ENCODE measurements around the gene FOXJ2. TPM values are rescaled to one million over a fixed set of nuclear protein-coding genes. Genes with fewer than 3 reads are reported as not detected.
A peak's percentile ranks its signal among the peaks of the same experiment; 100 is the strongest.
"Not testable (repeated sequence)": the region's sequence is repeated elsewhere in the genome, so short reads cannot be mapped to it uniquely, and the experiment has no call there.

FOXJ2 gene
- total RNA-seq, 8 experiments from 2014 or later: 4.5 to 12.8 (median 7.9) TPM

DNA sequence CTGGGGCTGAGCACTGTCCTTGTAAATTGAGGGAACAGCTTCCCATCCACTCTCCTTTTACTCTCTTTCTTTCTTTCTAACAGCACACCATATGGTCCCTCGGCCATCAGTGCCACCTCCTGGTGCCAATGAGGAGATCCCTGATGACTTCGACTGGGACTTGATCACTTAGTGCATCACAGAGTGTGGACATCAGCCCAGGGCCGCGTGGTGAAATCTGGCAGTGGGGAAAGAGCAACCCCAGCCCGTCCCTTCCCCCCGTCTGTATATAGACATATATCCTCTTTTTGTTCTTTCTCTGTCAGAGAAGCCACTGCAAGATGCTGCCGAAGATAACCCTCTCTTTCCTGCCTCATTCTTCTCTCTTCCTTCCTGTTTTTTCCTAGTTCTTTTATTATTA lies 20.2 kb downstream of the FOXJ2 start:
- no peaks in the 10 kb centered on the region for H3K4me1 ChIP-seq (replicated peaks in 1 of 2)
- in situ Hi-C loops (cut with MboI; ENCODE audit: low pct_unique_long_range_greater_than_20kb in 2 of 9, low sequenced_read_pairs in 9 of 9, unreplicated experiment in 9 of 9): no loop called here
- 73 to 100% (median 90%) methylated on average over 1 to 5 of the region's 7 CpGs; no CpG with 5 or more reads in 1 of the 10 experiments for WGBS, 10 experiments
- H3K27ac ChIP-seq: no peak overlapping the region
- no peak for ATAC-seq (replicated peaks in 6 of 8)
- H3K4me3 ChIP-seq: no peak overlapping the region

DNA sequence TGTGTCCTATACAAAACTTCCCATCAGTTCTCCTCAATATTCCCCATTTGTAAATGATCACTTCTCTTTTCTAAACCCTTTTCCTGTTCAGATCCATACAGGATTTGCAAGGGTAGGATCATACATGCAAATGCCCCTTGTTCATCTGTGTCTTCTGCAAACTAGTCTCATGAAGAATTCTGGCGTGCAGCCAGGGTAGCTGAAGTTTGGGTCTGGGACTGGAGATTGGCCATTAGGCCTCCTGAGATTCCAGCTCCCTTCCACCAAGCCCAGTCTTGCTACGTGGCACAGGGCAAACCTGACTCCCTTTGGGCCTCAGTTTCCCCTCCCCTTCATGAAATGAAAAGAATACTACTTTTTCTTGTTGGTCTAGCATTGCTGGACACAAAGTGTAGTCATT lies 22.3 kb downstream of the FOXJ2 start:
- H3K4me1 ChIP-seq (replicated peaks in 1 of 2): no peaks in the 10 kb centered on the region
- H3K4me3 ChIP-seq: no peak overlapping the region
- in situ Hi-C loops (cut with MboI; ENCODE audit: low pct_unique_long_range_greater_than_20kb in 2 of 9, low sequenced_read_pairs in 9 of 9, unreplicated experiment in 9 of 9): no loop called here
- H3K27ac ChIP-seq: no peak overlapping the region
- 75 to 100% (median 88%) methylated on average over 1 to 2 of the region's 2 CpGs; no CpG with 5 or more reads in 6 of the 10 experiments for WGBS, 10 experiments
- ATAC-seq (replicated peaks in 6 of 8): no peak

DNA sequence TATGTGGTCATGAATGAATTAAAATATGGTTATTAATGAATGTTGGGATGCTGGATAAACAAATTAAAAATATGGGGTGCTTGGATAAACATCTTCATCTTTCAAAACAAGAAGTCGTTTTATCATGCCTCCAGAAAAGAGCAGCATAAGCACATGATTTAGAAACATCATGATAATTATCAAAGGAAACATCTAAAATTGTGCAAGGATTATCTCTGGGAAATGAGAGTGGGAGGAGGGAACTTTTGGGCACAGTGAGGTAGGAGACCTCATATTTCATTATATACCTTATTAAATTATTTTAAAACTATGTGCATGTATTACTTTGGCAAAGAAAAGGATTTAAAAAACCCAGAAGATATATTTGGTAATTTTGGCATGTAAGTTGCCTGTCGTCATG lies 24.8 kb downstream of the FOXJ2 start:
- Histone ChIP-seq H3K27ac (no peak overlapping the region), H3K4me1 (replicated peaks in 1 of 2) (no peaks in the 10 kb centered on the region), H3K4me3 (no peak overlapping the region)
- in situ Hi-C loops (cut with MboI; ENCODE audit: low pct_unique_long_range_greater_than_20kb in 2 of 9, low sequenced_read_pairs in 9 of 9, unreplicated experiment in 9 of 9): no loop called here
- ATAC-seq (replicated peaks in 6 of 8): no peak
- whole genome bisulfite sequencing, 10 experiments: 27 to 100% (median 75%) methylated on average over 1 to 2 of the region's 2 CpGs; no CpG with 5 or more reads in 1 of the 10 experiments

DNA sequence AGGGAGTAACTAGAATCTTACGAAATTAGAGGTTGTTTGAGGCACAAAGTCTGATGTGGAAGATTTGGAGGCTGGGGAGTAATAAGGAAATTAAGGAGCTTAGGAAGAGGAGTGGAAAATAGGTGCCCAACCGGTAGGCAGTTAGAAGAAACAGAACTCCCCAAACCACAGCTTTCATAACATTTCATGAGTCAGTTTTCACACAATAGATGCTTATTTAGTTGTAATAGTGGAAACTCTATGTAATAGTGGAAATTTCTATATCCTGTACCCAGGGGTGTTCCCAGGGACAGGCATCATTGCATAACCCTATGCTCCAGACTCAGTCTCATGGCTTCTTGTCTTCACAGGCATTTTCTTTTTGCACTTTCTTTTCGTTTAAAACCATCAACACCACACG lies 25.3 kb downstream of the FOXJ2 start:
- ATAC-seq (replicated peaks in 6 of 8): peak in 2 of 8 experiments; percentile 52 to 68
- 8 to 100% (median 63%) methylated on average over 1 to 4 of the region's 4 CpGs for WGBS, 10 experiments
- Histone ChIP-seq H3K27ac (no peak overlapping the region), H3K4me3 (no peak overlapping the region), H3K4me1 (replicated peaks in 1 of 2) (no peaks in the 10 kb centered on the region)
- in situ Hi-C loops (cut with MboI; ENCODE audit: low pct_unique_long_range_greater_than_20kb in 2 of 9, low sequenced_read_pairs in 9 of 9, unreplicated experiment in 9 of 9): no loop called here

DNA sequence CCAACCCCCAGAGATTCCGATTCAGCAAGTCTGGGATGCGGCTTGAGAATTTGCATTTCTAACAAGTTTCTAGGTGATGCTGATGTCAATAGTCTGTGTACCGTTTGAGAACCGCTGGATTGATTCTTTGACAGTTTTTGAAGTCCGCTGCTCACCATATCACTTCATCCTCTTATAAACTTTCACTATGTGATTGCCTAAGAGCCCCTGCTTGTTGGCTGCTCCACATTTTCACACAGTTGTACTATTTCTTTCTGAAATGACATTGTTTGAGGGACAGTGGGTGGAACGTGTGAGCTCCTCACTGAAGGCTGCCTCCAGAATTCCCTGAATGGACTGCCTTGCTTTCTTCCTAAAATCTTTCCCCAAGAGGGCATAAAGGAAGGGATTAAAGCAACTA lies 26.0 kb downstream of the FOXJ2 start:
- H3K4me1 ChIP-seq (replicated peaks in 1 of 2): no peaks in the 10 kb centered on the region
- 24 to 81% (median 56%) methylated on average over 3 to 6 of the region's 6 CpGs; no CpG with 5 or more reads in 2 of the 10 experiments for WGBS, 10 experiments
- H3K27ac ChIP-seq: no peak overlapping the region
- in situ Hi-C loops (cut with MboI; ENCODE audit: low pct_unique_long_range_greater_than_20kb in 2 of 9, low sequenced_read_pairs in 9 of 9, unreplicated experiment in 9 of 9): no loop called here
- no peak overlapping the region for H3K4me3 ChIP-seq
- ATAC-seq (replicated peaks in 6 of 8): no peak

DNA sequence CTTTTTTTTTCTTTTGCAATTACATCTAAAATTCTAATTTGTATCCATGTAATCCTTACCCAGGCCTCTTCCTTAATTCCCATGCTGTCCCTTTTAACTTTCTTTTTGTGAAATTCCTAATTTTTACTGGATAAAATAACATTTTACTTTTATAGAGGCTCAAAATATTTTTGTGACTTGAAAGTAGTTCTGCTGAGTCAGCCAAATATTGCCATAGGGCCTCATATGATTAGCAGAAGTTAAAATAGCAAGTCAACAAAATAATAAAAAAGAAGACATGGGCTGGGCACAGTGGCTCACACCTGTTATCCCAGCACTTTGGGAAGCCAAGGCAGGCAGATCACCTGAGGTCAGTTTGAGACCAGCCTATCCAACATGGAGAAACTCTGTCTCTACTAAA lies 31.6 kb downstream of the FOXJ2 start:
- in situ Hi-C loops (cut with MboI; ENCODE audit: low pct_unique_long_range_greater_than_20kb in 2 of 9, low sequenced_read_pairs in 9 of 9, unreplicated experiment in 9 of 9): no loop called here
- H3K4me3 ChIP-seq: no peak overlapping the region
- H3K4me1 ChIP-seq (replicated peaks in 1 of 2): no peaks in the 10 kb centered on the region
- no peak for ATAC-seq (replicated peaks in 6 of 8)
- no peak overlapping the region for H3K27ac ChIP-seq

DNA sequence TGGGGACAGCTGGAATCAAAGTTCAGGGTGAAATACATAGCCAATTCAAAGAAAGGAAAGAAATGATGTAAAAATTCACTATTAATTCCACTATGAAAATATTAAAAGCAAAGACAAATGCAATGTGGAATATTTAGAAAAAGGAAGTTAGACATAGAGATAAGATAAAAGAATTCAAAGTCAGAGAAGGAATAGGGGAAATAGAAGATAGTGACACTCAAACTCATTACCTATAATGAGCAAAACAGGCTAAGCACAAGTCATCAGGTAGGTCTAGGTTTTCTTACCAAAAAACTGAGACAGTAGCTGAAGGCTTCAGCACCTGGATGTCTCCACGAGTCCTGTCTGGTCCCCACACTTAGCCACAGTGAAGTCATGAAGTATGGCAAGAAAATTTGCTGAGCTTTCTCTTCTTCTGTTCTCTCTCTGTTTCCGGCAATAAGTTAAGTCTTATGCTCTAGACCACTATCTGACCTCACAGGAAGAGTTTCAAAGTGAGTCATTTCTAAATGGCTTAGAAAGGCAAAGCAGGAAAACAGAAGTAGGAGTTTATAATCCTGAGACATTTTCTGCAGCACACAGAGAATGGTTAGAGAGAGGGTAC lies 33.6 kb downstream of the FOXJ2 start, which contains the start of gene C3AR1:
Gene C3AR1 (minus strand): TSS at position 369 of the 604 bp plus-strand sequence. CDS start 6,174 bp downstream, outside the sequence.
- H3K27ac ChIP-seq: no peak within 1 kb of the TSS
- peak in 1 of 8 experiments; percentile 67 for ATAC-seq (replicated peaks in 6 of 8)

DNA sequence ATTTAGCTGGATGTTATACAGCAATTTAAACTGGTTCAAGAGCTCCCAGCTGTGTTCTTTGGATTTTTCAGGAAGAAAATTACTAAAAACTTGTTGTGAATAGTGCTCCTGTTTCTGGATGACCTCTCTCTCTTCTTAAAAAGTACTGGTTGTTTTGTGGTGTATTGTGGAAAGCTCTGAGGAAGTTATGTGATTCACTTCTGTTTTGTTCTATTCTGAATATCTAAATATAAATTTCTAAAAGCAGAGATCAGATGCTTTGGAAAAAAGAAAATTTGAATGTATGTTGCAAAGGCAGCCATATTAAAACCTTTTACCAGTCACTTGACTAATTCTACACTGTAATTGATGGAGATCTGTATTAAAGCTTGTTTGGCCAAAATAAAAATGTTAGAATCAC lies 37.1 kb downstream of the FOXJ2 start:
- no peak overlapping the region for H3K4me3 ChIP-seq
- in situ Hi-C loops (cut with MboI; ENCODE audit: low pct_unique_long_range_greater_than_20kb in 2 of 9, low sequenced_read_pairs in 9 of 9, unreplicated experiment in 9 of 9): no loop called here
- no peaks in the 10 kb centered on the region for H3K4me1 ChIP-seq (replicated peaks in 1 of 2)
- H3K27ac ChIP-seq: no peak overlapping the region
- no peak for ATAC-seq (replicated peaks in 6 of 8)

More for the DNA sequence above, 33.6 kb downstream of the FOXJ2 start, which contains the start of gene C3AR1:
- in situ Hi-C loops (cut with MboI; ENCODE audit: low pct_unique_long_range_greater_than_20kb in 2 of 9, low sequenced_read_pairs in 9 of 9, unreplicated experiment in 9 of 9): no loop called here
- 10 to 83% (median 43%) methylated on average over 1 to 2 of the region's 2 CpGs; no CpG with 5 or more reads in 2 of the 10 experiments for WGBS, 10 experiments
- Histone ChIP-seq H3K4me1 (replicated peaks in 1 of 2) (no peaks in the 10 kb centered on the region), H3K4me3 (no peak within 1 kb of the TSS)

DNA sequence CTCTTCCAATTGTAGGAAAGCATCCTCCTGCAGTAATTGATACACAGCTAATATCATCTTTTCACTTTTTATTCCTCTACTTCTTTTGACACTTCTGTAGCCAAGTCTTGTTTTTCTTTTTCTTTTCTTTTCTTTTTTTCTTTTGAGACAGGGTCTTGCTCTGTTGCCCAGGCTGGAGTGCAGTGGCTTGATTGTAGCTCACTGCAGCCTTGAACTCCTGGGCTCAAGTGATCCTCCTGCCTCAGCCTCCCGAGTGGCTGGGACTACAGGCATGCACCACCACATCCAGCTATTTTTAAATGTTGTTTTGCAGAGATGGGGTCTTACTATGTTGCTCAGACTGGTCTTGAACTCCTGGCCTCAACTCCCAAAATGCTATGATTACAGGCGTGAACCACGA lies 39.3 kb downstream of the FOXJ2 start:
- in situ Hi-C loops (cut with MboI; ENCODE audit: low pct_unique_long_range_greater_than_20kb in 2 of 9, low sequenced_read_pairs in 9 of 9, unreplicated experiment in 9 of 9); H3K27ac ChIP-seq; H3K4me3 ChIP-seq; H3K4me1 ChIP-seq (replicated peaks in 1 of 2); ATAC-seq (replicated peaks in 6 of 8): not testable (repeated sequence)
- 40 to 100% (median 74%) methylated on average over 1 to 3 of the region's 3 CpGs for WGBS, 10 experiments

DNA sequence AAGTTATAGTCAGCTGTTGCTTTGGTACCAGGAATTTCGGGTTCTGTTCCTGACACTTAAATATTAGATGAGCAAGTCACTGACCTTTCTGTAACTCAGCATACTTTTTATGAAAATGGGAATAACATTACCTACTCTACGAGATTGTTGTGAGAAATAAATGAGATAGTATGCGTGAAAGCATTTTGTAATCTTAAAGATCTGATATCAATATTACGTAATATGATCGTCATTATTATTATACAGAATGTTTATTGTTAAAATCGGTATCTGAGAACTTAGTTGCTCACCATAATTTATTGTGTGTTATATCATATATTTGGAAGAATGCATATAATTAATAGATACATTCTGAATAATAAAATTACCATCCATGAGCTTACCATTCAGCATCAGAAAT lies 43.4 kb downstream of the FOXJ2 start:
- Histone ChIP-seq H3K4me3 (no peak overlapping the region), H3K4me1 (replicated peaks in 1 of 2) (peaks cover 6 to 22% of the 10 kb centered on the region in 2 donors), H3K27ac (no peak overlapping the region)
- WGBS, 10 experiments: 58 to 96% (median 84%) methylated on average over 1 to 6 of the region's 6 CpGs
- in situ Hi-C loops (cut with MboI; ENCODE audit: low pct_unique_long_range_greater_than_20kb in 2 of 9, low sequenced_read_pairs in 9 of 9, unreplicated experiment in 9 of 9): no loop called here
- no peak for ATAC-seq (replicated peaks in 6 of 8)

DNA sequence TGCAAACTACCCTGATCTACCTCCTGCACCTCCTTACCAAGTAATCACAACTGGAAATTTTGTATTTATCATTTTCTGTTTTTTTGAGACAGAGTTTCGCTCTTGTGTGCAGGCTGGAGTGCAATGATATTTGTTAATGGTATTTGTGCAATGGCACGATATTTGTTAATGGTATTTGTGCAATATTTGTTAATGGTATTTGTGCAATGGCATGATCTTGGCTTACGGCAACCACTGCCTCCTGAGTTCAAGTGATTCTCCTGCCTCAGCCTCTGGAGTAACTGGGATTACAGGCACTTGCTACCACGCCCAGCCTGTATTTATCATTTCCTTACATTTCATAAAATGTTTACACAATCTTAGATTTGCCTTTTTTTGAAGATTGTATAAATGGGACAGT lies 43.9 kb downstream of the FOXJ2 start:
- Histone ChIP-seq H3K4me3 (no peak overlapping the region), H3K4me1 (replicated peaks in 1 of 2) (peaks cover 6 to 24% of the 10 kb centered on the region in 2 donors), H3K27ac (no peak overlapping the region)
- WGBS, 10 experiments: 66 to 100% (median 92%) methylated on average over 1 to 4 of the region's 4 CpGs; no CpG with 5 or more reads in 1 of the 10 experiments
- no peak for ATAC-seq (replicated peaks in 6 of 8)
- in situ Hi-C loops (cut with MboI; ENCODE audit: low pct_unique_long_range_greater_than_20kb in 2 of 9, low sequenced_read_pairs in 9 of 9, unreplicated experiment in 9 of 9): no loop called here

DNA sequence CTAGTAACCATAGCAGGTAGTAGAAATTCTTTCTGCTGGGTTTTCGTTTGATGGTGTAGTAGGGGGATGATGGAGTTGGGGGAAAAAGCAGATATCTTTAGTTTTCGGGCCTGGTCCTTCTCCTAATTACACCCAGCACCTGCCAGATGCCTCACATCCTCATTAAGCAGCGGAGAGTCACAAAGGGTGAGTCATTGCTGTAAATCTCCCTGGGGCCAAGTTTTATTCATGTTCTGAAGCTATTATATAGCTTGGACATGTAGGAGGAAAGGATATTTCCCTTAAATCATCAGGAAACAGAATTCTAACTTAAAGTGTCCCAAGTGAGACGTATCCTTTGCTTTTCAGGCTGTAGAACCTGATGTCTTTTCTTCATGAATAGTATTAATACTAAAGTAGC lies 44.7 kb downstream of the FOXJ2 start:
- H3K27ac ChIP-seq: no peak overlapping the region
- in situ Hi-C loops (cut with MboI; ENCODE audit: low pct_unique_long_range_greater_than_20kb in 2 of 9, low sequenced_read_pairs in 9 of 9, unreplicated experiment in 9 of 9): no loop called here
- peak; percentile 17 to 42 (median 26) for ATAC-seq (replicated peaks in 6 of 8)

DNA sequence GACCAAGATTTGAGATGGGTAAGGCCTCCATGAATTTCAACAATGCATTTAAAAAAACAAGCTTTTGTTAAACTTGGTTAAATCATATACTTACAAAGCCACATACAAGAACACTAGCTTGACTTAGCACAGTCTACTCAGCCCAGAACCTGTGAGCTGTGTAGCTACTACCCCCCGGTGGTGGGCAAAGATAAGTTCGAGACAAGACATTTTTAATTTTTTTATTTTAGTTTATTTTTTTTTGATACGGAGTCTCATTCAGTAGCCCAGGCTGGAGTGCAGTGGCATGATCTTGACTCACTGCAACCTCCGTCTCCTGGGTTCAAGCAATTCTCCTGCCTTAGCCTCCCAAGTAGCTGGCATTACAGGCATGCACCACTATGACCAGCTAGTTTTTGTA lies 45.9 kb downstream of the FOXJ2 start:
- H3K4me3 ChIP-seq: no peak overlapping the region
- in situ Hi-C loops (cut with MboI; ENCODE audit: low pct_unique_long_range_greater_than_20kb in 2 of 9, low sequenced_read_pairs in 9 of 9, unreplicated experiment in 9 of 9): no loop called here
- H3K4me1 ChIP-seq (replicated peaks in 1 of 2): peaks cover 7 to 29% of the 10 kb centered on the region in 2 donors
- ATAC-seq (replicated peaks in 6 of 8): no peak
- H3K27ac ChIP-seq: no peak overlapping the region
- 14 to 65% (median 31%) methylated on average over 1 to 4 of the region's 4 CpGs for WGBS, 10 experiments

More for the DNA sequence above, 44.7 kb downstream of the FOXJ2 start:
- 0 to 29% (median 15%) methylated on average over 1 to 4 of the region's 4 CpGs; no CpG with 5 or more reads in 2 of the 10 experiments for WGBS, 10 experiments
- Histone ChIP-seq H3K4me3 (no peak overlapping the region), H3K4me1 (replicated peaks in 1 of 2) (peaks cover 6 to 24% of the 10 kb centered on the region in 2 donors)

DNA sequence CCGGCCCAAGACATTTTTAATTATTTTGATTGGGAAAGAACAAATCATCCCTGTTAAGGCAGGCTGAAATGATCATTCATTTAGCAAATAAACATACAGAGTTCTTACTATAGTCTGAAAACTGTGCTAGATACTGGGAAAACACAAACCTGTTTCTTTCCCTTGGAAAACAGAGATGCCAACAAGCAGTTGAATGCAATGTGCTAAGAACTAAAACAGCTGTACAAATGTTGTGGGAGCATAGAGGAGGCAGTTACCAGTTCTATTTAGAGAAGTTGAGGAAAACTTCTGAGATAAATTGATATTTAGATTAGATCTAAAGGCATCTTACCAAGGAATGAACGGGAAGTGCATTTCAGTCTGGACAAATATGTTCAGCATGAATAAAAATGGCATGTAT lies 46.4 kb downstream of the FOXJ2 start:
- peaks cover 12 to 34% of the 10 kb centered on the region in 2 donors for H3K4me1 ChIP-seq (replicated peaks in 1 of 2)
- 25 to 100% (median 79%) methylated on average over 1 to 2 of the region's 2 CpGs; no CpG with 5 or more reads in 1 of the 10 experiments for WGBS, 10 experiments
- H3K4me3 ChIP-seq: no peak overlapping the region
- in situ Hi-C loops (cut with MboI; ENCODE audit: low pct_unique_long_range_greater_than_20kb in 2 of 9, low sequenced_read_pairs in 9 of 9, unreplicated experiment in 9 of 9): no loop called here
- no peak for ATAC-seq (replicated peaks in 6 of 8)
- H3K27ac ChIP-seq: no peak overlapping the region
